ENCODE measurements around the gene CDX1.

Gene CDX1
- 0 to 0.18 (median 0.11) reads per million in 4 experiments for total RNA-seq

DNA sequence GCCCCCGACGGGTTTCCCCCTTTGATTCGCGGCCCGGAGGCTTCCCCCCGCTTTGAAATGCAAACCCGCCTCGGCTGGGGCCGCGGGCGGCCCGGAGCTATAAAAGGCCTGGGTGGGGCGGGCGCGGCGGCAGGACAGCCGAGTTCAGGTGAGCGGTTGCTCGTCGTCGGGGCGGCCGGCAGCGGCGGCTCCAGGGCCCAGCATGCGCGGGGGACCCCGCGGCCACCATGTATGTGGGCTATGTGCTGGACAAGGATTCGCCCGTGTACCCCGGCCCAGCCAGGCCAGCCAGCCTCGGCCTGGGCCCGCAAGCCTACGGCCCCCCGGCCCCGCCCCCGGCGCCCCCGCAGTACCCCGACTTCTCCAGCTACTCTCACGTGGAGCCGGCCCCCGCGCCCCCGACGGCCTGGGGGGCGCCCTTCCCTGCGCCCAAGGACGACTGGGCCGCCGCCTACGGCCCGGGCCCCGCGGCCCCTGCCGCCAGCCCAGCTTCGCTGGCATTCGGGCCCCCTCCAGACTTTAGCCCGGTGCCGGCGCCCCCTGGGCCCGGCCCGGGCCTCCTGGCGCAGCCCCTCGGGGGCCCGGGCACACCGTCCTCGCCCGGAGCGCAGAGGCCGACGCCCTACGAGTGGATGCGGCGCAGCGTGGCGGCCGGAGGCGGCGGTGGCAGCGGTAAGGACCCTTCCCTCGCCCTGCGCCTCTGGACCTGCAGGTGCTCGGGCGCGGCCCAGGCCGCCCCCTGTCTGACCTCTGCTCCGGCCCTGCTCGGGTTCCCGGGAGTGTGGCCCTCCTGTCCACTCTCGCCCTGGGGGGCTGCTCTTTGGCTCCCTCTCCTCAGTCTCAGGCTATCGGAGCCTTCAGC is at the start of gene CDX1:
TSS of gene CDX1 (plus strand) at position 129 of the 862 bp plus-strand sequence. CDS start at position 228, 99 bp downstream.
- no peak for DNase-seq

- DNase-seq, result no peak
Measured at GRCh38 chr5:150117945-150118560, 48.5 kb upstream of the CDX1 start.

DNA sequence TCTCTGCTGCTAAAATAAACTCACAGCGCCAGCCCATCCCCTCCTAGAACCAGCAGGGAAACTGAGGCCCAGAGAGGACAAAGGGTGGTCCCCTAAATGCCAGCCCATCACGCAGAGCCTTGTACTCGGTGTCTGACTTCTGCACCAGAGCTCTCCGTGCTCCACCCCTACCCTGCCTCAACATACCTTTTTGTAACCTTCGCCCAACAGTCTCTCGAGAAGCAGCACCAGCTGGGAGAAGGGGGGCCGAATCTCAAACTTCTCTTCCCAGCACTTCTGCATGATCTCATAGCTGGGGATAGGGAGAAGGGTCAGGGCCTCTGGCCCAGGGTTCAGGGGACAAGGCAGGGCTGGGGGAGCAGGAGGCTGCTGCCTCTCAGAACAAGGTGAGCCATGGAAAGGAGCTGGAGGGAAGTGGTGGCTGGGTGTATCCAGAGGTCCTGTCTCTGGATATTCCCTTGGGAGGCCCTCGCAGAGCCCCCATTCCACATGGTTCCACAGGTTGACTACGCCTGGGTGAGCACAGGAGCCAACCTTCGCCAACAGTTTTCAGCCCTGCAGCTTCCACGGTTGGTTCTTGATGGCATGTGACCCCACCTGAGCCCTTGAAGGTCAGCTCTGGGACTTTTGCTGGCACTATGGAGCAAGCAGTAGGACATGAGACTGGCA is 47.9 kb upstream of the CDX1 start:
- DNase-seq, result no peak

DNA sequence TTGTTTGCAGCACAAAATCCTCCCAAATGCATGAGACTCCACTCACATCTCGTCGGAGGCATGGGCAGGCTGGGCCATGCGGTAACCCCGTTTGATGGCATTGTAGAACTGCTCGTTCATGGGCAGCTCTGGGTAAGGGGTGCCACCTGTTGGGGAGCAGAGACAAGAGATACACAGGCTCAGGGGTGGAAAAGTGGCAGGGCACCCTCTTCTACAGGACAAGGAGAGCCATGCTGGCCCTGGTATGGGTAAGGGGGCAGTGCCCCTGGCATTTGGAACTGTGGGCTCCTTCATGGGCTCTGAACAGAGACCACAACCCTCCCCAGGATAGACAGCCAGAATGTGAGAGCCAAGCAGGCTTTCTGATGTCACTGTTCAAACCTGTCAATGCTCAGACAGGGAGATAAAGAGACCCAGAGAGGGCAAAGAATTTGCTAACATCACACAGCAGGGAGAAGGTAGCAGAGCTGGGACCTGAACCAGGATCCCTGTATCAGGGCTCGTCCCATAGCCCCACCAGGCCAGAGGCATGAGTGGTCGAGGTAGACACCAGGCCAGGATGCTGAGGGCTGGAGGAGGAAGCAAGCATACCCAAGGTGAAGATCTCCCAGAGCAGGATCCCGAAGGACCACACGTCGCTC is 47.0 kb upstream of the CDX1 start:
- DNase-seq, result no peak

GRCh38 chr5:150120062-150120441 is 46.5 kb upstream of the CDX1 start:
- no peak for DNase-seq

DNA sequence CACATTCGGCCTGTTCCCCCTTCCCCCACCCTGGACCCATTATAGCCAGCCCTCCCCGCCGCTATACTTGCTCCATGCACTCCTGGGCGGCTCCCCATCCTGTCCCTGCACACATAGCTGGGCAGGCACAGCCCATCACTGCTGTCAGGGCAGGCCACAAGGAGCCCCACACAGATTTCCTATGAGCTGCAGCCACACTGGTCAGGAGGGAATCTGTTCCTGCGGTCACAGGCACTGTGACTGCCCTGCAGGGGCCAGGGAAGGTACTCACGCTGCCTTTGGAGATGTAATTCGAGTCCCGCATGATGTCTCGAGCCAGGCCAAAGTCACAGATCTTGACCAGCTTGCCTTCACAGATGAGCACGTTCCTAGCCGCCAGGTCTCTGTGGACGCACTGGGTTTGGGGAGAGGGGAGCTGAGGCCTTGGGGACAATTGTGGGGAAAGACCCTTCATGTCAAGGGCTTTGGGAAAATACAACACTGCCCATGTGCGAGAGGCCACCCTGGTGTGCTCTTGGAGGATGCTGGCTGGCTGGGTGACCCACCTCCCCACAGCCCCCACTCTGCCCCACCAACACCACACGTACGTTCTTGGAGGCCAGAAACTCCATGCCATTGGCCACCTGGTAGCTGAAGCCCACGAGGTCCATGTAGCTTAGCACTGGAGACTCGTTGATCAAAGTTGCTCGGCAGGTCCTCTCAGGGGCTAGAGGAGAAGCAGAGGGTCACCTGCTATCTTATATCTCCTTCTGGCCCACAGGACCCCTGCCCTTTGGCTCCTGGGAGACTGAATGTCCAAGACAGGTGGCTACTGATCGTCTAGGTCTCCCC is 45.7 kb upstream of the CDX1 start:
- DNase-seq, result no peak

- DNase-seq, result no peak
Measured at GRCh38 chr5:150121448-150122157, 45.0 kb upstream of the CDX1 start.

- no peak for DNase-seq
Measured at GRCh38 chr5:150122158-150122510, 44.4 kb upstream of the CDX1 start.

GRCh38 chr5:150122536-150123481 is 43.8 kb upstream of the CDX1 start:
- no peak for DNase-seq

DNA sequence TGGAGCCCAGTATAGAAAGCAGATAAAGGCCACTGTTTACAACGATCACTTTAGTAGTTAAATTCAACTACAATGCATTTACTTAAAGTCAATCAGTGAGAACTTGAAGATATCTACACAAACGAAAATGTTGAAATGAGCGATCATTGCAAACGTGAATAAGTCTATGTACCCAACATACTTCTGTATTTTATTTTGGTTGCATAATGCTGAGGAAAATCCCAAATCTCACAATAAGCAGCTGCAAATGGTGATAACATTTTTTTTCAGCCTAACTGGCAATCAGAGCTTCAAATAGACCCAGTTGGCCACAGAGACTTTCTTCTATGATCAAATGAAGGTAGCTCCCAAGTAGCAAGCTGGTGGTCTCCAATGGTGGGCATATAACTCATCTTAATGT is 43.0 kb upstream of the CDX1 start:
- no peak for DNase-seq

DNA sequence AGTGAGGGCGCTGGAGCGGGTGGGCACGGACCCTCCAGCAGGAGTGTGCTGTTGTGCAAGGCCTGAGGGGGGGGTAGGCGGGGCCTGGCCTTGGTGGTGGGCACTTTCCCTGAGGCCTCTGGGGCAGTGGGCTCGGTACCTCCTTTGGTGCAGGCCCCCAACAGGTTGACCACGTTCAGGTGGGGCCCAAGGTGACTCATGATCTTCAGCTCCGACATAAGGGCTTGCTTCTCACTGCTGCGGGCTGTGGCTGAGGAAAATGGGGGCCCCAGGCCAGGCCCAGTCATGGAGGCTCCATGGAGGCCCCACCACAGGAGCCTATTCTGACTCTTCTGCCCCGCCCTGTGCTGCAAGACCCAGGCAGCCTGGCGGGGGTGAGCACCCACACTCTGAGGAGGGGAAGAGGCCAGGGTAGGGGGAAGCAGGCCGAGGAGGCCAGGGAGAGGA is 42.4 kb upstream of the CDX1 start:
- no peak for DNase-seq

- no peak for DNase-seq
Measured at GRCh38 chr5:150124596-150124995, 42.0 kb upstream of the CDX1 start.

- DNase-seq, result no peak
Measured at GRCh38 chr5:150125334-150125733, 41.2 kb upstream of the CDX1 start.

GRCh38 chr5:150126199-150126920 is 40.2 kb upstream of the CDX1 start:
- no peak for DNase-seq

DNA sequence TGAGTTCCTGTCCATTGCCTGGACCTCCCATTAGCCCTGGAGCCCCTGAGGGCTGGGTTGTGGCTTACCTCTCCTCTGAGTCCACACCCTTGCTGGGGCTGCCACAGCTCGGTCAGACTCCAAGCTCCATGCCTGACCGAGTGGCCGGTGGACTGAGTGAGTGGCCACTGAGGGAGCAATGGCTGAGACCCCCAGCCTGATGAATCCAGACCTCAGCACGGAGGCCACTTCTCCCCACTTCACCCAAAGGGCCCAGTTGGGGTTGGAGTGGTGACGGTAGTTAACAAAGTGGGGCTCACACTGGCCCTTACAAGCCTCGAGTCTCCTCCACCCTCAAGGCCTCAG is 39.7 kb upstream of the CDX1 start:
- no peak for DNase-seq

GRCh38 chr5:150129454-150129812 is 37.1 kb upstream of the CDX1 start:
- DNase-seq, result no peak

- peak; percentile 23 for DNase-seq
Measured at GRCh38 chr5:150129813-150130492, 36.6 kb upstream of the CDX1 start.

DNA sequence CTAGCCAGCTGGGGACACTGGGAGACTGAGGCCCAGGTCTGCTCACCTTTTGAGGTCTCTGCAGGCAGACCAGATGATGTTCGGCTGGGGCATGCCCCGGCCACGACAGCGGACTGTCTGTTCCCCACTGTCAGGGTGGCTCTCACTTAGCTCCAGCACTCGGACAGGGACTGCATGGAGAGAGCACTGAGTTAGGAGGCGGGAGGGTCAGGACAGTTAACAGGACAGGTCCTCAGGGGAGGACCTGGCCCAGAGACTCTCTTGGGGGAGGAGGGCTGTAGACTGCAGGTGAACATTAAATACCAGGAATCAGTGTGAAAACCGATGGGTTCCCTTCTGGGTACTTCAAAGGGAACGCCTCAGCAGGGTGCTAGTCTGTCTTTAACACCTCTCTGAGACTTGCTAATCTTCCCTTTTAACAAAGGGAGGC is 36.1 kb upstream of the CDX1 start:
- DNase-seq, result no peak

DNA sequence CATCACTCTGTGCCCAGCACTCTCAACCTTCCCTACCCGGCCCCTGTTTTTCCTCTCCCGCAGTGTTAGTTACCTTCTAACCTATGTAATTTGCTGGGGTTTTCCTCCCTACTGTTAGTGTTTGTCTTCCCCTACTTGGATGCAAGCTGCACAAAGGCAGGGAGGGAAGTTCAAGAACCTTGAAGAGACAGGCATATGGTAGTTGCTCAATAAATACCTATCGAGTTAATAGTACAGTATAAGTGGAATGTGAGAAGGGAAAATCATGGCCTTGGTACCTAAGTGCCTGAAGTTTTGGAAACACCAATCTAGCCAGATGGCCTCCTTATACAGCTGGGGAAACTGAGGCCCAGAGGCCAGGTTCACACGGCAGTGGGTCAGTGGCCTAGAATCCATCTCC is 35.1 kb upstream of the CDX1 start:
- DNase-seq, result no peak

All from effector CD8-positive, alpha-beta T cell (primary cell).